T-helper 1 cell treated with Interleukin-12 subunit alpha and Interleukin-12 subunit beta and Interleukin-4 antibody, amounts not matched to agents 30 ng/mL and 1 ng/mL, for 36 hours (primary cell): Measurements from ENCODE around the gene BCAP31. TPM values are rescaled to one million over a fixed set of nuclear protein-coding genes. Genes with fewer than 3 reads are reported as not detected.
"Not testable (repeated sequence)": the region's sequence is repeated elsewhere in the genome, so short reads cannot be mapped to it uniquely, and the experiment has no call there.

ENCODE experiments used
- intact Hi-C: fragments of 100-400 bp; cut with micrococcal nuclease; formaldehyde crosslinking; loops from one replicate; pipeline ENCODE4 v1.15.1; 2024
- total RNA-seq: library from RNA; stranded (reverse); gene quantifications from 2 replicates; pipeline ENCODE4 v1.2.3, GENCODE V29; 2022

Gene BCAP31
- total RNA-seq, 1 donor from 2014 or later: 168 TPM

GRCh38 chrX:153719238-153719637 lies 4.9 kb downstream of the BCAP31 start:
- intact Hi-C loops: no loop called here

DNA sequence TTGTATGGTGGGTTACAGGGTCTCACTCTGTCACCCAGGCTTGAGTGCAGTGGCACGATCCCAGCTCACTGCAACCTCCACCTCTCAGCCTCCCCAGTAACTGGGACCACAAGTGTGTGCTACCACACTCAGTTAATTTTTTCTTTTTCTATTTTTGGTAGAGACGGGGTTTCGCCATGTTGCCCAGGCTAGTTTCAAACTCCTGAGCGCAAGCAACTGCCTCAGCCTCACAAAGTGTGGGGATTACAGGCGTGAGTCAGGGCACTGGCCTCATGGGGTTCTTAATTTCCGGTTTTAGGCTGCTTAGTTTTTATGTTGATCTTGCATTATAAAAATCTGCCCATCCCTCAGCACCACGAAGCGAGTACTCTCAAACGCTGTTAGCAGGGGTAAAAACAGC lies 6.7 kb downstream of the BCAP31 start:
- intact Hi-C loops: no loop called here

- intact Hi-C loops: no loop called here
Observed at GRCh38 chrX:153714256-153714655, 9.9 kb downstream of the BCAP31 start.

GRCh38 chrX:153709726-153710674 lies 14.2 kb downstream of the BCAP31 start:
- intact Hi-C loops: no loop called here

DNA sequence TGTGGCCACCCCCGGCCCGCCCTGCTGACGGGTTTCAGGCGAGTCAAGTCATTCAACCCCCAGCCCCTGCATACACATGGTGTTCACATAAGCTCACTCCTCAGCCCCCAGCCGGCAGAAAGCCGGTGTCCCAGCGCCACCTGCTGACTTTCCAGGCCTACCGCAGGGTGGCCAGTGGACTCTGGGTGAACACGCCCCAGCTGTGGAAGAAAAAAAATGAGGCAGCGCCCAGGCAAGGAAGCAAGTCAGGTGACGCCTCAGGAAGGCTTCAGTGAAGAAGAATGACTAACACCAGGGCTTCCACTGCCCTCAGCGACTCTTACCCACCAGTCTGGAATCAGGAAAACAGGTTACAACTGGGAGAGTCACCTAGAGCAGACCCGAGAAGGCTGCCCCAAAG lies 15.8 kb downstream of the BCAP31 start:
- intact Hi-C loops: loop anchor here (1.0 kb wide), 1 partner anchor 39 kb away; no protein-coding TSS in a partner anchor

GRCh38 chrX:153707406-153707805 lies 16.8 kb downstream of the BCAP31 start:
- intact Hi-C loops: no loop called here

DNA sequence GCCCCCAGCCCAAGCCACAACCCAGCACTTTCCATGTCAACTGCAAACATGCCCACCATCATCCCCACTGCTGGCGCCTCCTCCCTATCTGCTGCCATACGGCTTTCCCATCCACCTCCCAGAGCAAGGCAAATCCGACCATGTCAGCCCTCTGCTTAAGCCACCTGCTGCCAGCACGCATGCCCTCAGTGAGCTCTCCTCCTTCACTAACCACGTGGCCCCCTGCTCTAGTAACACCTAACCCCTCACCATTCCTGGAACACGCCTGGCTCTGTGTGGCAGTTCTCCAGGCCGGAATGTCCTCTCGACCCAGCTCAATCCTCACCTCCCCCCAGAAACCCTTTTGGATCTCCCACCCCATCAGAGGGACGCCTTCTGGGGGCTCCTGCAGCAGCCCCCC lies 17.4 kb downstream of the BCAP31 start:
- intact Hi-C loops: no loop called here

GRCh38 chrX:153705403-153706060 lies 18.7 kb downstream of the BCAP31 start:
- intact Hi-C loops: not testable (repeated sequence)

DNA sequence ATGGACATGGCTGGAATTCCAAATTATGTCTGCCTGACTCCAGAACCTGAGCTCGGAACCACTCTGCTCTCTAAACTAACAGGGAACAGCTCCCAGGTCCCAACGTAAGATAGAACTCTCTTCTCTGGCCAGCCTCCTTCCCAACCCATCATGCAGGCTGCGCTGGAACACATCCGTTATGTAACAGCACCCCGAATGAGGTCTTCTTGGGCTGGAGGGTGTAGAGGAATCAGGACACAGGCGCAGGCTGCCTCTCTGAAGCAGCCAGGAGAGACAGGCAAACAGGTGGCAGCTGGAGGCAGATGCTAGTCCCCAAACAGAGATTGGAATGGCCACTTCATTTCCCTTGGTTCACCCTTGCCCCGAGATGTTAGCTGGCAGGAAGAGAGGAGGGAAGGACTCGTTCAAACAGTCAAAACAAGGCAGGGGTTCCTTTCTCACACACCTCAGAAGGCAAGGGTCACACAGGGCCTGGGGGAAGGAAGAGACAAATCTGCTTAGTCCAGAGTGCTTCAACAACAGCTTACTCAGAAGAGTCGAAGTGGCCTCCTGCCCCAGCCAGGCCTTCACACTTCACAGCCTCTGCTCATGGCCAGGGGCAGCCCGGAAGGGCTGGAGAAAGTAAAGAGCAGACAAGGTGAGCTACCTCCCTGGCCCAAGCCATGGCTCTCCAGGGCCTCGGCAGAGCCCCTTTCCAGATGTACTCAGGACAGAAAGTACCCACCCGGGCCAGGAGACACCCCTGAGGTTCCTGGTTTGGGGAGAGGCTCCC lies 19.4 kb downstream of the BCAP31 start:
- intact Hi-C loops: not testable (repeated sequence)

- intact Hi-C loops: no loop called here
Observed at GRCh38 chrX:153704021-153704526, 20.1 kb downstream of the BCAP31 start.

DNA sequence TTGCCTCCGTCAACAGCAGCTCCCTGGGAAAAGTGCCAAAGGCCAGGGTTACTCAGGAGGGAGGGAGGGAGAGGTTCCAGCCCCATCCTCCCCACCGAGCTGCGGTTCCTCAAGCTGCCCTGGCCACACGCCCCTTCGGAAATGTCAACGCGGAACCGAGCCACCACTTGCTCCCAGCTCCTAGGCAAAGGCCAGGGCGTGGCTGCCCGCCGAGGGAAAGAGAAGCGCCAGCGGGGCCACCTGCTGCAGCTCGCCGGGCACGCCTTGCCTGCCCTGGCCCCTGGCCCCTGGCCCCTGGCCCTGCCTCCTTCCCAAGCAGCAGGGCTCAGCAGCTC lies 21.2 kb downstream of the BCAP31 start:
- intact Hi-C loops: no loop called here

- intact Hi-C loops: no loop called here
Observed at GRCh38 chrX:153702336-153703035, 21.7 kb downstream of the BCAP31 start.

DNA sequence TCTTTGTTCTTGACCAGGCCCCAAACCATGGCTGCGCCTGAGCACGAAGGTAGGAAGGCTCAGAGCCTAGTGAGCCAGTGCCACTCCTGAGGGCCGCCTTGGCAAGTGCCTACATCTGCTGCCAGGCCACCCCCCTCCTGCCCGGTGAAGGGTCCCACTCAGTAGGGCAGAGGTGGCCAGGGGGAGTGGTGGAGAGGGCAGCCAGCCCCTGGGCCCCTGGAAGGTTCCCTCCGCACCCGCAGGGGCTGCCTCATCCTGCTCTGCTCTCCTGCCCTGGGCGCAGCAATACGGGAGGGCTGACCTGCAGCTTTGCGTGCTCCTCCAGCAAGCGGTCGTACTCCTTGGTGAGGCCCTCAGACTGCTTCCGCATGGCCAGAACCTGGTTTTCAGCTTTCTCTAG lies 22.5 kb downstream of the BCAP31 start:
- intact Hi-C loops: no loop called here

DNA sequence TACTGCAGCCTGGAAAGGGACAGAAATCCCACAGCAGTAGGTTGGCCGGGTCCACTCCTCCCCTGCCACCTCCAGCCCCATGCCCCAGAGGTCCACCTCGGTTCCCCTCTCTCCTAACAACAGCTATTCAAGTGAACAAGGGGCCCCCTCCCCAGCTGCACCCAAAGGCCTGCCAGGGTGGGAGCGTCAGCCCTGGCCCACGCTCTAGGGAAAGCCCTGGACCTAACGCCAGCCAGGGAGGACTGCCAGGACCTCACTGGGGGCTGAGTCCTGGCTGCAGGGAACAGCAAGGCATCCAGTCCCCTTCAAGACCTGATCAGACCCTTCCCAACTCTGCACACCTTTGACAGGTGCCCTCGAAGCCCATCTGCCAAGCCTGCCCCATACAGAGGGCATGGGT lies 23.2 kb downstream of the BCAP31 start:
- intact Hi-C loops: no loop called here

DNA sequence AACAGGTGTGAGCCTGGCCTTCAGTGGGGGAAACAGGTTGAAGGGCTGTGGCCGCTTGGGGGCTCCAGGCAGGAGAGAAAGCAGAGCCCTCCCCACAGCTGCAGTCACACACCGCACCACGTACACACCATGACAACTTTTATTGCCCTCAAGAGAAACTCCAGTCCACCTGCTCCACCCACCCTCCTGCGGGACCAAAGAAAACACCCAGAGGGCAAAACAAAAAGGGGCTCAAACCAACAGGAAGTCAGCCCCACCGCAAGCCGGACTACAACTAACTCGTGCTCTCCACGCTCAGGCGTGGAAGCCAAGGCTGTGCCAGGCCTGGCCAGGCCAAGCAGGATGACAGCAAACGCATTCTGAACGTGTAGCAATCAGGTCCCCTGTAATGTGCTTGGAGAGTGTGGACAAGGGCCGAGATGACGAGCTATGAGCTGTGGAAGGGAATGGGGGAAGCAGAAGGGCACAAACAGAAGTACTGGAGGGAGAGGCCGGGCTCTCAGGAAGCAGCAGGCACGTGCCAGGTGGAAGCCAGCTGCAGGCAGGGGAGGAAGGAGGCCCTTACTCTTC lies 23.7 kb downstream of the BCAP31 start:
- intact Hi-C loops: no loop called here

GRCh38 chrX:153699784-153700371 lies 24.3 kb downstream of the BCAP31 start:
- intact Hi-C loops: not testable (repeated sequence)

DNA sequence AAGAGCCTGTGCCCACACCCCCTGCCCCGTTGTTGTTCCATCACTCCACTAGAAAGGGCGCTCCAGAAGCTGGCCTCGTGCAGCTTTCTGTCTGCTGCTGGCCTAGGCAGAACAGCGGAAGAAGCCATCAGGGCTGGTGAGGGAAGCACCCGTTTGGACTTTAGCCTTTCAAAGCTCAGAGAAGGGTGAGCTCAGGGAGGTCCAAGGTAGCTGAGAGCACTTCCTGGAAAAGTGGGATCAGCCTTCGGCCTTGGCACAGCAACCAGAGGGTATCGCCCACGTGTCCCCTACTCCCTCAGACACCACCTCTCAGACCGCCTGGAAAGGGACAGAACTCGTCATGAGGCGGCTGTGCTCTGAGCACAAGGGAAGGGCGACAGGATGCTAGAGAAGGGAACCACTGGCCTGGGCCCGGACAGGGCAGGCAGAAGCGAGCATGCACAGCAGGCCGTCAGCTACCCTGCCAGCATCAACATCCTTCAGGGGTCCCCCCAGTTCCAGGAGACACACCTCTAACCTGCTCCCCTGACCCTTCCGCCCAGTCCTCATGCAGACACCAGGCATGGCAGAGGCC lies 24.9 kb downstream of the BCAP31 start:
- intact Hi-C loops: not testable (repeated sequence)

GRCh38 chrX:153697924-153698865 lies 26.0 kb downstream of the BCAP31 start:
- intact Hi-C loops: no loop called here
